Measurements from ENCODE around the gene HSPBP1. TPM values are rescaled to one million over a fixed set of nuclear protein-coding genes. Genes with fewer than 3 reads are reported as not detected.

Gene HSPBP1
- total RNA-seq, 1 experiment from 2014 or later, result 77.4 TPM

DNA sequence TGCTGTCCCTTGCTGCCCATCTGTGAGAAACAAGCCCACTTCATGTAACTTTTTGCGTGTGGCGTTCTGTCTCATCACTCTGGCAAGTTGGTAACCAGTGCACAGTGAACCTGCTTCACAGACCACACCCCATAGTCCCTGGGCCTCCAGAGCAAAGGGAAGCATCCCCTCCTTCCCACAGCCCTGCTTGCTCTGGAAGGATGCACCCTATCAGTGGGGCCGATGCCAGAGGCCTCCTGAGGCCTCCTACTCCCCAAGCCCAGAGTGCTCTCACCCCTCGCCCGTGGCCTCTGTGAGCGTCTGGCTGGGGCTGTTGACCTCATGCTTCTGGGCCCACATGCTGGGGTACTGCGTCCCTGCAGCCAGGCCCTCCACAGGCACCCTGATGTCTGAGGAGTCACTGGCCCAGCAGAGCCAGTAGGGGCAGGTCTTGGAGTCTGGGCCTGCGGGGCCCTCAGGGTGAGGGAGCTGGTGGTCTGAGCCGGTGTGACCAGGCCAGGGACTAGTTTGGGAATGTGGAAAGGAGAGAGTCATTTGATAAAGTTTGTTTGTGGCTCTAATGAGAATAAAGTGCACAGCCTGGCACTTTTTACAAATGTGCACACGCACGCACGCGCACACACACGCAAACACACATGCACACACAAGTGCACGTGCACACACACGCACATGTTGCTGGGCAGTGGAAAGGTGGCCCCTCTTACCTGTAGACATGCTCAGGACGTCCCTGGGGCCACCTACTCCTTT lies 56.4 kb downstream of the HSPBP1 start:
- no peak for DNase-seq (ENCODE audit: low read depth)

- DNase-seq (ENCODE audit: low read depth), result no peak
Observed at GRCh38 chr19:55220525-55220924, 59.4 kb downstream of the HSPBP1 start.

DNA sequence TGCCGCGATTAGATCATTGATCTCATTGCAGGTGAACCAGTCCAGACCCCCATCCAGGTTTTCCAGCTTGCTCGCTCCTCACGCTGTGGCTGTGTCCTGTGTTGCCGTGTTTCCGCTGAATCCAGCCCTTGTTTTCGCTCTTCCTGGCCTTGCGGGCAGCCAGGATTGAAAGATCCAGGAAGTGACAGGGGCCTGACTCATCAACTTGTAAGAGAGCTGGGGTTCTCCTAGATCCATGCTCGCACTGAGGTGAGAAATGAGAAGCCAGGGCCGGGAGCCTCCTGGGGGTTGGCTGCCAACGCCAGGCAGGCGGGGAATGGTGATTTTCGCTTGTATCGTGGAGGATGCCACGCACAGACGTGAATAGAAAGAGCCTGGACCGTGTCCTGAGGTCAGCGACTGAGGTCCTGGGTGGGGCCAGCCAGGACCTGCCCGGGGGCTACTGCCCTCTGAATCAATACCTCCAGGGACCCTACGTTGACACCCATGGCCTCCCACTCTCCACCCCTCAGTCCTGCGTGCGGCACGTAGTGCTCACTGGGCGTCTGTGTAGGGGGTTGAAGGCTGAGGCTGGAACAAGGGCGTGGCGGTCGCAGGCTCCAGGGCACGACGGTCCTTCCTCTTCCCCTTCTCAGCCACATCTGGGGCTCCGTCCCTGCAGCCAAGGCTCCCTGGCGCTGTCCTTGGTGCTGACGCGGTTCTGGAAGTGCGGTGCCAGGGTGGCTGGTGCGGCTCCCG lies 63.3 kb downstream of the HSPBP1 start:
- DNase-seq (ENCODE audit: low read depth), result peak; percentile 98

GRCh38 chr19:55213547-55213946 lies 66.4 kb downstream of the HSPBP1 start:
- DNase-seq (ENCODE audit: low read depth), result no peak

GRCh38 chr19:55212447-55212846 lies 67.5 kb downstream of the HSPBP1 start:
- DNase-seq (ENCODE audit: low read depth), result peak; percentile 34

Small RNA genes within 50 kb of the gene (small RNA-seq; reads per million reads assigned to genes)
- gene MIR6802 (not detected), gene MIR6803 (not detected), gene MIR6804 (not detected)

Other genes with a start within 250 kb of the HSPBP1 start
- gene GP6, start 241.8 kb downstream of the HSPBP1 start, total RNA-seq (2014; rRNA removed; shearing (Covaris generic)), result 0.03 and 0.05 TPM in 2 replicates
- gene RDH13, start 217.0 kb downstream of the HSPBP1 start, total RNA-seq (2014; rRNA removed; shearing (Covaris generic)), result 15.6 and 18.6 TPM in 2 replicates
- gene EPS8L1, start 204.2 kb downstream of the HSPBP1 start, total RNA-seq (2014; rRNA removed; shearing (Covaris generic)), result 7.3 and 7.8 TPM in 2 replicates
- gene PPP1R12C, start 162.5 kb downstream of the HSPBP1 start, total RNA-seq (2014; rRNA removed; shearing (Covaris generic)), result 51.1 and 57.6 TPM in 2 replicates
- 28.7 and 33.4 TPM in 2 replicates for gene TNNT1, start 130.9 kb downstream of the HSPBP1 start, total RNA-seq (2014; rRNA removed; shearing (Covaris generic))
- not detected in 2 replicates for gene TNNI3, start 122.4 kb downstream of the HSPBP1 start, total RNA-seq (2014; rRNA removed; shearing (Covaris generic))
- 2.0 and 2.2 TPM in 2 replicates for gene DNAAF3, start 113.5 kb downstream of the HSPBP1 start, total RNA-seq (2014; rRNA removed; shearing (Covaris generic))
- gene SYT5, start 99.8 kb downstream of the HSPBP1 start, total RNA-seq (2014; rRNA removed; shearing (Covaris generic)), result not detected in 2 replicates
- gene PTPRH, start 70.6 kb downstream of the HSPBP1 start, total RNA-seq (2014; rRNA removed; shearing (Covaris generic)), result 0.39 TPM in 1 of 2 replicates, not detected in the other
- gene TMEM86B, start 51.3 kb downstream of the HSPBP1 start, total RNA-seq (2014; rRNA removed; shearing (Covaris generic)), result 1.7 and 1.8 TPM in 2 replicates
- gene PPP6R1, start 21.1 kb downstream of the HSPBP1 start, total RNA-seq (2014; rRNA removed; shearing (Covaris generic)), result 64.6 and 82.5 TPM in 2 replicates
- gene BRSK1, start 3.9 kb upstream of the HSPBP1 start, total RNA-seq (2014; rRNA removed; shearing (Covaris generic)), result 1.7 and 7.6 TPM in 2 replicates
- not detected in 2 replicates for gene TMEM150B, start 45.2 kb upstream of the HSPBP1 start, total RNA-seq (2014; rRNA removed; shearing (Covaris generic))
- 2.4 and 5.8 TPM in 2 replicates for gene KMT5C, start 59.8 kb upstream of the HSPBP1 start, total RNA-seq (2014; rRNA removed; shearing (Covaris generic))
- not detected in 2 replicates for gene COX6B2, start 74.6 kb upstream of the HSPBP1 start, total RNA-seq (2014; rRNA removed; shearing (Covaris generic))
- gene GARIN5B, start 83.2 kb upstream of the HSPBP1 start, total RNA-seq (2014; rRNA removed; shearing (Covaris generic)), result not detected in 2 replicates
- gene IL11, start 90.4 kb upstream of the HSPBP1 start, total RNA-seq (2014; rRNA removed; shearing (Covaris generic)), result 52.7 and 56.0 TPM in 2 replicates
- gene TMEM190, start 96.7 kb upstream of the HSPBP1 start, total RNA-seq (2014; rRNA removed; shearing (Covaris generic)), result not detected in 2 replicates
- gene TMEM238, start 104.2 kb upstream of the HSPBP1 start, total RNA-seq (2014; rRNA removed; shearing (Covaris generic)), result 1.1 and 1.3 TPM in 2 replicates
- 733 and 1,703 TPM in 2 replicates for gene RPL28, start 105.8 kb upstream of the HSPBP1 start, total RNA-seq (2014; rRNA removed; shearing (Covaris generic))
- gene UBE2S, start 127.7 kb upstream of the HSPBP1 start, total RNA-seq (2014; rRNA removed; shearing (Covaris generic)), result 646 and 1,047 TPM in 2 replicates
- gene SHISA7, start 163.2 kb upstream of the HSPBP1 start, total RNA-seq (2014; rRNA removed; shearing (Covaris generic)), result not detected in 2 replicates
- gene ISOC2, start 181.5 kb upstream of the HSPBP1 start, total RNA-seq (2014; rRNA removed; shearing (Covaris generic)), result 82.1 and 89.8 TPM in 2 replicates
- 0.10 TPM in 1 of 2 replicates, not detected in the other for gene C19orf85, start 184.6 kb upstream of the HSPBP1 start, total RNA-seq (2014; rRNA removed; shearing (Covaris generic))
- gene ZNF628, start 196.5 kb upstream of the HSPBP1 start, total RNA-seq (2014; rRNA removed; shearing (Covaris generic)), result 2.4 and 4.6 TPM in 2 replicates
- gene NAT14, start 205.1 kb upstream of the HSPBP1 start, total RNA-seq (2014; rRNA removed; shearing (Covaris generic)), result 27.4 and 31.7 TPM in 2 replicates
- 0.05 and 0.07 TPM in 2 replicates for gene SSC5D, start 208.3 kb upstream of the HSPBP1 start, total RNA-seq (2014; rRNA removed; shearing (Covaris generic))